Measurements from ENCODE around the gene DIRAS1. TPM values are rescaled to one million over a fixed set of nuclear protein-coding genes. Genes with fewer than 3 reads are reported as not detected.

The DIRAS1 gene
- total RNA-seq, 1 experiment from 2014 or later, result 0.37 TPM

DNA sequence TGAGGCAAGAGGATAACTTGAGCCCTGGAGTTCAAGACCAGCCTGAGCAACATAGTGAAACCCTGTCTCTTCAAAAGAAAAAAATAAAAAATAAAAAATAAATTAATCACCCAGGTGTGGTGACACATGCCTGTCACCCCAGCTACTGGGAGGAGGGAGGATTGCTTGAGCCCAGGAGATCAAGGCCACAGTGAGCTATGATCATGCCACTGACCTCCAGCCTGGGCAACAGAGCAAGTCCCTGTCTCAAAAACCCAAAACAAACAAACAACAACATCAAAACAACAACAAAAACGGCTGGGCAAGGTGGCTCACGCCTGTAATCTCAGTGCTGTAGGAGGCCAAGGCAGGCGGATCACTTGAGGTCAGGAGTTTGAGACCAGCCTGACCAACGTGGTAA is 22.9 kb upstream of the DIRAS1 start:
- Mint-ChIP-seq H3K4me3 (ENCODE audit: unreplicated experiment) (no peak overlapping the region), H3K9me3 (ENCODE audit: unreplicated experiment) (no peaks in the 10 kb centered on the region), H3K36me3 (ENCODE audit: insufficient read depth, unreplicated experiment) (no peaks in the 10 kb centered on the region), H3K27ac (ENCODE audit: low read depth, unreplicated experiment) (no peak overlapping the region), H3K4me1 (ENCODE audit: insufficient read depth, unreplicated experiment) (no peaks in the 10 kb centered on the region), H3K27me3 (ENCODE audit: insufficient read depth, unreplicated experiment) (peaks cover 18% of the 10 kb centered on the region)
- intact Hi-C loops (cut with micrococcal nuclease), result no loop called here
- DNase-seq (ENCODE audit: unreplicated experiment), result no peak
- BruUV-seq (replicated peaks), result no TSS peak
- TF ChIP-seq, protein P1, sequence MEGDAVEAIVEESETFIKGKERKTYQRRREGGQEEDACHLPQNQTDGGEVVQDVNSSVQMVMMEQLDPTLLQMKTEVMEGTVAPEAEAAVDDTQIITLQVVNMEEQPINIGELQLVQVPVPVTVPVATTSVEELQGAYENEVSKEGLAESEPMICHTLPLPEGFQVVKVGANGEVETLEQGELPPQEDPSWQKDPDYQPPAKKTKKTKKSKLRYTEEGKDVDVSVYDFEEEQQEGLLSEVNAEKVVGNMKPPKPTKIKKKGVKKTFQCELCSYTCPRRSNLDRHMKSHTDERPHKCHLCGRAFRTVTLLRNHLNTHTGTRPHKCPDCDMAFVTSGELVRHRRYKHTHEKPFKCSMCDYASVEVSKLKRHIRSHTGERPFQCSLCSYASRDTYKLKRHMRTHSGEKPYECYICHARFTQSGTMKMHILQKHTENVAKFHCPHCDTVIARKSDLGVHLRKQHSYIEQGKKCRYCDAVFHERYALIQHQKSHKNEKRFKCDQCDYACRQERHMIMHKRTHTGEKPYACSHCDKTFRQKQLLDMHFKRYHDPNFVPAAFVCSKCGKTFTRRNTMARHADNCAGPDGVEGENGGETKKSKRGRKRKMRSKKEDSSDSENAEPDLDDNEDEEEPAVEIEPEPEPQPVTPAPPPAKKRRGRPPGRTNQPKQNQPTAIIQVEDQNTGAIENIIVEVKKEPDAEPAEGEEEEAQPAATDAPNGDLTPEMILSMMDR (IDR thresholded peaks at IDR 0.05; ENCODE audit: unreplicated experiment), result no peak
- CTCF ChIA-PET, result no interaction called here
- POLR2A ChIA-PET, result interaction anchor here (0.6 to 1.0 kb wide), 2 partner anchors 40 to 165 kb away, joined by 3 to 4 read pairs; no protein-coding TSS in a partner anchor

DNA sequence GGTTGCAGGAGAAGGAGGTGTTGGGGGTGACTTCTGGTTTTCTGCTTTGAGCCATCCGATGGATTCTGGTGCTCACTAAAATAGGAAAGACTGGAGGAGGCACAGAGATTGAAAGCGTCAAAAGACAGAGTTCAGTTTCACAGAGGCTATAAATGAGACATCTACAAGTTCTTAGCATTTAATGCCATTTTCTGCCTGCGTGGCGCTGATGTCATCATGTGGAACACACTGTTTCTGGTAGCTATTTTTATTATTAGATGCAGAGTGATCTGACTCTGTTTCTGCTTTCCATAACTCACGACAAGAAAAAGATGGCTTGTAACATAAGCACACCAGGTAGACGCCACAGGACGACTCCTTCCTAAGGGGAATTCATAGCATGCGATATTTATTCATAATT is 21.9 kb upstream of the DIRAS1 start:
- no peak for DNase-seq (ENCODE audit: unreplicated experiment)
- Mint-ChIP-seq H3K27ac (ENCODE audit: low read depth, unreplicated experiment) (no peak overlapping the region), H3K9me3 (ENCODE audit: unreplicated experiment) (no peaks in the 10 kb centered on the region), H3K4me3 (ENCODE audit: unreplicated experiment) (no peak overlapping the region), H3K27me3 (ENCODE audit: insufficient read depth, unreplicated experiment) (peaks cover 18% of the 10 kb centered on the region), H3K36me3 (ENCODE audit: insufficient read depth, unreplicated experiment) (no peaks in the 10 kb centered on the region), H3K4me1 (ENCODE audit: insufficient read depth, unreplicated experiment) (peaks cover 6% of the 10 kb centered on the region)
- TF ChIP-seq, protein P1 (IDR thresholded peaks at IDR 0.05; ENCODE audit: unreplicated experiment), result no peak
- ChIA-PET CTCF (interaction anchor here (0.6 kb wide), 1 partner anchor 363 kb away, joined by 5 read pairs; no protein-coding TSS in a partner anchor), POLR2A (interaction anchor here (1.0 kb wide), 1 partner anchor 41 kb away, joined by 4 read pairs; no protein-coding TSS in a partner anchor)
- intact Hi-C loops (cut with micrococcal nuclease), result no loop called here
- BruUV-seq (replicated peaks), result no TSS peak

DNA sequence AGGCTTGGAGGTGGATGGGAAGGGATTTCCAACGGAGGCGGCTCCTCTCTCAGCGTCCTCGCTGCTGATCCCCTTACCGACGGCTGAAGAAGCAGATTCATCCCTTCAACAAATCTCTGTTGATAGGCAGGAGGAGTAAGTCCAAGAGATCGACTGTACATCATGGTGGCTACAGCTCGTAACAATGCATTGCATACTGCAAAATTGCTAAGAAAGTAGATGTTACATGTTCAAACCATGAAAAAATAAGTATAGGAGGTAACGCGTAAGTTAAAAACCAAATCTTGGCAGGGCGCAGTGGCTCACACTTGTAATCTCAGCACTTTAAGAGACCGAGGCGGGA is 19.1 kb upstream of the DIRAS1 start:
- Mint-ChIP-seq H3K36me3 (ENCODE audit: insufficient read depth, unreplicated experiment) (no peaks in the 10 kb centered on the region), H3K9me3 (ENCODE audit: unreplicated experiment) (no peaks in the 10 kb centered on the region), H3K4me3 (ENCODE audit: unreplicated experiment) (peak overlapping the region; percentile 76), H3K27me3 (ENCODE audit: insufficient read depth, unreplicated experiment) (peaks cover 18% of the 10 kb centered on the region), H3K27ac (ENCODE audit: low read depth, unreplicated experiment) (no peak overlapping the region), H3K4me1 (ENCODE audit: insufficient read depth, unreplicated experiment) (peaks cover 6% of the 10 kb centered on the region)
- intact Hi-C loops (cut with micrococcal nuclease), result no loop called here
- BruUV-seq (replicated peaks), result no TSS peak
- no peak for DNase-seq (ENCODE audit: unreplicated experiment)
- TF ChIP-seq, protein P1 (IDR thresholded peaks at IDR 0.05; ENCODE audit: unreplicated experiment), result no peak
- CTCF ChIA-PET, result no interaction called here
- POLR2A ChIA-PET, result interaction anchor here (0.5 to 0.7 kb wide), 3 partner anchors 25 to 112 kb away, joined by 3 read pairs; no protein-coding TSS in a partner anchor

DNA sequence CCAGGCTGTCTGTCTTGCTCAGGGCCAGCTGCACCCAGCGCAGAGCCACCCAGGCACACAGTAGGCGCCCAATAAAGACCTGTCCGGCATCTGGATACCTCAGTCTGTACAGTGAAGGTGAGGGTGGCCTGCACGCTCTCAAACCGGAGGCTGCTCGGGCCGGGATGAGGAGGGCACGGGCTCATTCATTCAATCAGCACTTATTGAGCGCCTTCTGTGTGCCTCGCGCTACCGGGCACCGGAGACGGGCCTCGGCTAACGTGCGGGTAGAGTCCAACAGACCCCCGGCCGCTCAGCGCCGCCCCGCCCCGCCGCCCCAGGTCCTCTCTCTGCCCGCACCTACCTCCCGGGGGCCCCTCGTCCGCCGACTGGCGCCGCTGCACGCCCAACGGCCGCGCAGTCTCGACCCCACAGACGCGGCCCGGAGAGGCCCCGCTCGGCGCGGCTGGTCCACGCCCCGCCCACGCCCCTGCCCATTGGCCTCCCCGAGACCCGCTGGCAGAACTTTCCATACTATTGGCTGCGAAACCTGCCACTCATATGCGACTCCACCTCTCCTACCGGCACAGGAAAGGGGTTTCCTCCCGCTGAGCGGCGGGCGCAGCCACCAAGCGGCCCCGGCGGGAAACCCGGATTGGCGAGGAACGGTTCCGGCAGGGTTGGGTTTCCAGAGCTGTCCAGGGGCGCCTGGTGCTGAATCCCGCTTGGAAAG is 18.6 kb upstream of the DIRAS1 start, which contains the start of gene SLC39A3:
Gene SLC39A3 (minus strand): TSS at position 416 of the 712 bp plus-strand sequence. CDS start 2,760 bp downstream, outside the sequence.
- Mint-ChIP-seq H3K9me3 (ENCODE audit: unreplicated experiment) (no peaks in the 10 kb centered on the region), H3K4me3 (ENCODE audit: unreplicated experiment) (peak within 1 kb of the TSS; percentile 76), H3K27me3 (ENCODE audit: insufficient read depth, unreplicated experiment) (peaks cover 18% of the 10 kb centered on the region), H3K27ac (ENCODE audit: low read depth, unreplicated experiment) (no peak within 1 kb of the TSS), H3K4me1 (ENCODE audit: insufficient read depth, unreplicated experiment) (peaks cover 6% of the 10 kb centered on the region), H3K36me3 (ENCODE audit: insufficient read depth, unreplicated experiment) (no peaks in the 10 kb centered on the region)
- ChIA-PET CTCF (interaction anchor here (1.3 to 1.5 kb wide), 2 partner anchors 10 to 91 kb away, joined by 6 to 9 read pairs; no protein-coding TSS in a partner anchor), POLR2A (interaction anchor here (0.5 to 1.4 kb wide), 8 partner anchors 12 to 112 kb away, joined by 3 to 5 read pairs (median 4); partner anchors contain the start of gene SGTA)
- intact Hi-C loops (cut with micrococcal nuclease), result no loop called here
- TF ChIP-seq, protein P1 (IDR thresholded peaks at IDR 0.05; ENCODE audit: unreplicated experiment), result no peak
- peak; percentile 99 for DNase-seq (ENCODE audit: unreplicated experiment)
- no TSS peak for BruUV-seq (replicated peaks)
